H1 (cell line): Measurements from ENCODE around the gene EPB41L2. TPM values are rescaled to one million over a fixed set of nuclear protein-coding genes. Genes with fewer than 3 reads are reported as not detected.

Source experiments
- CTCF ChIA-PET: fragments of 300-600 bp; sonication (Branson Sonifier 250); formaldehyde crosslinking; loops from one replicate; lab custom pipeline; 2021; ENCODE audit not compliant: partially characterized antibody; lab: Charles Lee
- POLR2A ChIA-PET: fragments of 300-600 bp; sonication (Branson Sonifier 250); formaldehyde crosslinking; loops from one replicate; lab custom pipeline; 2021; ENCODE audit warnings: inconsistent platforms; ENCODE audit not compliant: partially characterized antibody; lab: Charles Lee
- DNase-seq, 2 experiments: peaks; one replicate each; pipeline versions ENCODE4 v3.0.0 to v3.0.0-alpha.2; 2010 to 2022; ENCODE audit warnings: low spot score in 2 of 2, low read depth in 1 of 2, mixed read lengths in 1 of 2
- FAIRE-seq: peaks from 2 replicates; lab custom pipeline; 2011; peaks lifted over from hg19 to GRCh38; lab: Jason Lieb, UNC
- H2AFZ ChIP-seq: 2 replicates; pipeline ENCODE4 v1.8.1; 2012; ENCODE audit warnings: low read length, inconsistent platforms
- H2AK5ac ChIP-seq: 2 replicates; pipeline ENCODE4 v1.6.1; 2013; ENCODE audit warnings: low read depth, low read length
- H2BK120ac ChIP-seq: replicated peaks from 2 replicates; pipeline ENCODE3; 2013; ENCODE audit warnings: low read depth, low read length, inconsistent platforms
- H2BK12ac ChIP-seq: 2 replicates; pipeline ENCODE4 v1.6.1; 2013; ENCODE audit warnings: low read depth, low read length
- H2BK15ac ChIP-seq: 2 replicates; pipeline ENCODE4 v1.6.1; 2013; ENCODE audit warnings: low read length
- H2BK20ac ChIP-seq: 2 replicates; pipeline ENCODE4 v1.6.1; 2013; ENCODE audit warnings: low read length
- H2BK5ac ChIP-seq: 2 replicates; pipeline ENCODE4 v1.6.1; 2013; ENCODE audit warnings: low read depth, low read length
- H3K14ac ChIP-seq: 2 replicates; pipeline ENCODE4 v1.6.1; 2013; ENCODE audit warnings: inconsistent platforms; ENCODE audit not compliant: insufficient read length
- H3K18ac ChIP-seq: 2 replicates; pipeline ENCODE4 v1.6.1; 2013; ENCODE audit warnings: low read length; ENCODE audit errors: extremely low read depth
- H3K23ac ChIP-seq: 2 replicates; pipeline ENCODE4 v1.6.1; 2013; ENCODE audit warnings: inconsistent platforms; ENCODE audit not compliant: insufficient read length
- H3K23me2 ChIP-seq: 2 replicates; pipeline ENCODE4 v1.6.1; 2013; ENCODE audit warnings: low read depth, low read length
- H3K27ac ChIP-seq: 2 replicates; pipeline ENCODE4 v1.6.1; 2011; ENCODE audit warnings: low read depth, low read length, inconsistent platforms
- H3K27me3 ChIP-seq, 4 experiments: replicated peaks in 1 of 4; 1 replicate in 1 of 4; 2 replicates in 3 of 4; pipeline versions ENCODE4 v1.6.1 to v1.8.1; 2011 to 2013; ENCODE audit warnings: low read length in 3 of 4, mild to moderate bottlenecking in 3 of 4, inconsistent platforms in 2 of 4, mixed read lengths in 2 of 4, moderate library complexity in 1 of 4; ENCODE audit not compliant: control insufficient read depth in 3 of 4, insufficient read depth in 3 of 4; ENCODE audit errors: extremely low read depth in 1 of 4
- H3K36me3 ChIP-seq, 4 experiments: 2 replicates each; pipeline versions ENCODE4 v1.6.1 to v1.8.1; 2011 to 2013; ENCODE audit warnings: mild to moderate bottlenecking in 4 of 4, low read length in 3 of 4, moderate library complexity in 2 of 4, control low read depth in 1 of 4, inconsistent platforms in 1 of 4; ENCODE audit not compliant: insufficient read depth in 4 of 4, control insufficient read depth in 2 of 4
- H3K4ac ChIP-seq: replicated peaks from 2 replicates; pipeline ENCODE3; 2013; ENCODE audit warnings: low read length, low read depth, mixed read lengths, inconsistent platforms; ENCODE audit not compliant: insufficient read length
- H3K4me1 ChIP-seq, 4 experiments: replicated peaks in 1 of 4; 1 replicate in 1 of 4; 2 replicates in 3 of 4; pipeline versions ENCODE4 v1.6.1 to v1.8.1; 2011 to 2013; ENCODE audit warnings: low read length in 3 of 4, inconsistent platforms in 2 of 4, mixed read lengths in 1 of 4; ENCODE audit not compliant: insufficient read depth in 4 of 4, control insufficient read depth in 3 of 4
- H3K4me2 ChIP-seq, 2 experiments: 2 replicates each; pipeline versions ENCODE4 v1.6.1 to v1.8.1; 2011 to 2013; ENCODE audit warnings: low read depth in 2 of 2, low read length in 2 of 2, control low read depth in 1 of 2, inconsistent platforms in 1 of 2, mild to moderate bottlenecking in 1 of 2; ENCODE audit not compliant: insufficient read depth in 1 of 2
- H3K4me3 ChIP-seq, 4 experiments: fragments of 200-600, 300-600 bp in 1 of 4; sonication (generic), shearing (Covaris generic), sonication (Bioruptor Twin) in 1 of 4; 2 replicates each; pipeline versions ENCODE4 v1.5.1 to v1.8.1; 2011 to 2016; ENCODE audit warnings: low read length in 4 of 4, low read depth in 3 of 4, control low read depth in 2 of 4, inconsistent platforms in 2 of 4, mild to moderate bottlenecking in 2 of 4, mixed read lengths in 1 of 4, moderate library complexity in 1 of 4; ENCODE audit not compliant: insufficient read depth in 2 of 4; ENCODE audit errors: extremely low read depth in 1 of 4
- H3K56ac ChIP-seq: replicated peaks from 2 replicates; pipeline ENCODE3; 2013; ENCODE audit warnings: low read depth, mild to moderate bottlenecking, mixed read lengths, low read length, inconsistent platforms; ENCODE audit not compliant: insufficient read length
- H3K79me1 ChIP-seq: 2 replicates; pipeline ENCODE4 v1.6.1; 2013; ENCODE audit warnings: low read depth, low read length, control low read depth
- H3K79me2 ChIP-seq, 2 experiments: 2 replicates each; pipeline versions ENCODE4 v1.6.1 to v1.8.1; 2012 to 2013; ENCODE audit warnings: low read length in 2 of 2, mild to moderate bottlenecking in 2 of 2, inconsistent platforms in 1 of 2; ENCODE audit not compliant: insufficient read depth in 2 of 2, control insufficient read depth in 1 of 2
- H3K9ac ChIP-seq, 4 experiments: replicated peaks in 1 of 4; 1 replicate in 1 of 4; 2 replicates in 3 of 4; pipeline versions ENCODE4 v1.6.1 to v1.8.1; 2011 to 2013; ENCODE audit warnings: low read depth in 3 of 4, low read length in 3 of 4, control low read depth in 2 of 4, mild to moderate bottlenecking in 2 of 4, moderate library complexity in 2 of 4, inconsistent platforms in 1 of 4; ENCODE audit errors: extremely low read depth in 1 of 4
- H3K9me3 ChIP-seq, 2 experiments: 2 replicates each; pipeline versions ENCODE4 v1.6.1 to v1.8.1; 2012 to 2013; ENCODE audit warnings: mild to moderate bottlenecking in 2 of 2, moderate library complexity in 2 of 2, control low read depth in 1 of 2, inconsistent platforms in 1 of 2, low read depth in 1 of 2, low read length in 1 of 2, mixed read lengths in 1 of 2; ENCODE audit not compliant: insufficient read depth in 2 of 2
- H4K20me1 ChIP-seq, 2 experiments: replicated peaks in 1 of 2; 2 replicates each; pipeline versions ENCODE3 to v1.8.1; 2011 to 2013; ENCODE audit warnings: inconsistent platforms in 2 of 2, low read length in 2 of 2, mild to moderate bottlenecking in 1 of 2; ENCODE audit not compliant: insufficient read depth in 2 of 2, control insufficient read depth in 1 of 2
- H4K5ac ChIP-seq: 2 replicates; pipeline ENCODE4 v1.6.1; 2013; ENCODE audit warnings: low read length, low read depth, mixed read lengths, inconsistent platforms; ENCODE audit not compliant: insufficient read length
- H4K8ac ChIP-seq: 2 replicates; pipeline ENCODE4 v1.8.0; 2013; ENCODE audit warnings: mild to moderate bottlenecking, moderate library complexity, low read length, inconsistent platforms; ENCODE audit not compliant: insufficient read depth; ENCODE audit errors: extremely low read depth
- H4K91ac ChIP-seq: replicated peaks from 2 replicates; pipeline ENCODE3; 2013; ENCODE audit warnings: low read length, mixed read lengths, inconsistent platforms; ENCODE audit not compliant: insufficient read length
- CTBP2 ChIP-seq: IDR thresholded peaks from 2 replicates; pipeline ENCODE4 v1.7.0; 2011; ENCODE audit warnings: borderline replicate concordance, mild to moderate bottlenecking, moderate library complexity, mixed read lengths, low read length; ENCODE audit not compliant: insufficient read depth, insufficient read length
- EGR1 ChIP-seq: IDR thresholded peaks from 2 replicates; pipeline ENCODE4 v1.6.1; 2011; ENCODE audit warnings: low read depth, low read length, borderline replicate concordance
- POLR2AphosphoS5 ChIP-seq: IDR thresholded peaks from 2 replicates; pipeline ENCODE4 v1.6.1; 2011; ENCODE audit warnings: low read depth, low read length
- SP1 ChIP-seq: IDR thresholded peaks from 2 replicates; pipeline ENCODE4 v1.6.1; 2011; ENCODE audit warnings: low read depth, low read length
- WGBS, 2 experiments: shearing (Covaris generic) in 1 of 2; methylation state at CpG; one replicate each; pipeline versions ENCODE4 v1.1.6 to v1.1.7; 2013 to 2015; ENCODE audit warnings: low lambda C conversion rate in 2 of 2, mixed read lengths in 2 of 2, inconsistent platforms in 1 of 2, low coverage in 1 of 2, missing lambda C conversion rate in 1 of 2; ENCODE audit not compliant: insufficient replicate concordance in 2 of 2, insufficient coverage in 1 of 2, insufficient read length in 1 of 2; ENCODE audit errors: extremely low coverage in 1 of 2, missing lambda C conversion rate in 1 of 2; 5-methylcytosine and 5-hydroxymethylcytosine counted together
- polyA plus RNA-seq, 7 experiments: library from polyadenylated mRNA; depleted of rRNA in 3 of 7; stranded (reverse) in 5 of 7; unstranded in 2 of 7; fragments of >200 nt in 5 of 7; fragments of 200-250 nt in 2 of 7; gene quantifications; 1 replicate in 5 of 7; 2 replicates in 1 of 7; 4 replicates in 1 of 7; pipeline versions ENCODE4 v1.2.1 to v1.2.3, GENCODE V29; 2011 to 2013; ENCODE audit warnings: missing spikeins in 2 of 7, mixed read lengths in 2 of 7
- total RNA-seq: library from RNA; stranded (reverse); fragmentation: NEBNext Ultra II Directional; extraction: Animal tissue kit (Norgen Biotek cat#: 25700); gene quantifications from 2 replicates; pipeline ENCODE4 v1.2.1, GENCODE V29; 2021

The EPB41L2 gene
- total and polyA plus RNA-seq, 2 of the 8 experiments (the other 6 are each of a cell fraction or from before 2014, with no cell fraction given), result 22.5 to 123 TPM

DNA sequence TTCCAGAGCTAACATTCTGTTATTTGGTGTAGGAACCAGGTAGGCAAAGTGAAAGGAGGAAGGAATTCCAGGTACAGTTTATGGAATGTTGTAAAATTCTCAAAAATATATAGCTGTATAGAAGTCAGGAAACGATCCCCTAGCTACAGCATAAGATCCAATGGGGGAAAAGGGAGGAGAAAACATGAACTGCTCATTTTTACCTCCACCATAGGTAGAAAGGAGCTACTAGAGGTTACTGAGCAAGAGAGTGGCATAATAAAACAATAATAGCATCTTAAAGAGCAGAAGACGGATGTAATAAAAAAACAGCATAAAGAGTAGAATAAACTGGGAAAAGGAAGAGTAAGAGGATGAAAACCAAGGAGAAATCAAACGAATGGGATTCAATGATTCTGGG lies 26.9 kb downstream of the EPB41L2 start:
- no peak overlapping the region for H3K18ac ChIP-seq
- CTCF ChIA-PET, result interaction anchor here (1.0 kb wide), 1 partner anchor 498 kb away, joined by 4 read pairs; no protein-coding TSS in a partner anchor
- H2BK15ac ChIP-seq, result no peak overlapping the region
- H4K5ac ChIP-seq, result no peak overlapping the region
- no peak overlapping the region for H3K56ac ChIP-seq
- H3K4me2 ChIP-seq, result no peak overlapping the region
- no peaks in the 10 kb centered on the region for H3K27me3 ChIP-seq
- H2BK12ac ChIP-seq, result no peak overlapping the region
- no peak for FAIRE-seq
- peaks cover 0 to 63% of the 10 kb centered on the region in 2 experiments; a peak in 2 of 4 replicates for H3K79me2 ChIP-seq
- H3K23ac ChIP-seq, result no peak overlapping the region
- no peaks in the 10 kb centered on the region; a peak in 1 of 7 replicates for H3K4me1 ChIP-seq
- TF ChIP-seq CTBP2, result no peak
- TF ChIP-seq POLR2AphosphoS5, result no peak
- TF ChIP-seq EGR1, result no peak
- no peak for TF ChIP-seq SP1
- TF ChIP-seq, all 59 proteins: peak for 0
- H3K36me3 ChIP-seq, result no peaks in the 10 kb centered on the region
- H3K79me1 ChIP-seq, result no peaks in the 10 kb centered on the region; the same call in none of the 2 replicates
- H4K8ac ChIP-seq, result no peak overlapping the region
- H3K4me3 ChIP-seq, result no peak overlapping the region
- H2BK20ac ChIP-seq, result no peak overlapping the region
- H2BK120ac ChIP-seq, result no peak overlapping the region
- H4K91ac ChIP-seq, result no peak overlapping the region
- peaks cover 0 to 2% of the 10 kb centered on the region in 2 experiments for H4K20me1 ChIP-seq
- no peak overlapping the region for H2BK5ac ChIP-seq
- H2AK5ac ChIP-seq, result no peak overlapping the region
- no peak overlapping the region for H3K4ac ChIP-seq
- 92% methylated on average over 3 of the region's 3 CpGs; no CpG with 5 or more reads in 1 of the 2 experiments for WGBS, 2 experiments
- no peaks in the 10 kb centered on the region for H3K23me2 ChIP-seq
- H3K27ac ChIP-seq, result no peak overlapping the region
- H3K9me3 ChIP-seq, result no peaks in the 10 kb centered on the region
- H3K14ac ChIP-seq, result no peak overlapping the region
- POLR2A ChIA-PET, result no interaction called here
- H3K9ac ChIP-seq, result no peak overlapping the region
- DNase-seq, result no peak
- no peak overlapping the region for H2AFZ ChIP-seq
